ENCODE results near the gene RPS16. TPM values are rescaled to one million over a fixed set of nuclear protein-coding genes. Genes with fewer than 3 reads are reported as not detected.

The RPS16 gene
- total and polyA plus RNA-seq, 9 of the 15 experiments (the other 6 are each of a cell fraction or from before 2014, with no cell fraction given): 82.6 to 3,671 (median 2,204) TPM

DNA sequence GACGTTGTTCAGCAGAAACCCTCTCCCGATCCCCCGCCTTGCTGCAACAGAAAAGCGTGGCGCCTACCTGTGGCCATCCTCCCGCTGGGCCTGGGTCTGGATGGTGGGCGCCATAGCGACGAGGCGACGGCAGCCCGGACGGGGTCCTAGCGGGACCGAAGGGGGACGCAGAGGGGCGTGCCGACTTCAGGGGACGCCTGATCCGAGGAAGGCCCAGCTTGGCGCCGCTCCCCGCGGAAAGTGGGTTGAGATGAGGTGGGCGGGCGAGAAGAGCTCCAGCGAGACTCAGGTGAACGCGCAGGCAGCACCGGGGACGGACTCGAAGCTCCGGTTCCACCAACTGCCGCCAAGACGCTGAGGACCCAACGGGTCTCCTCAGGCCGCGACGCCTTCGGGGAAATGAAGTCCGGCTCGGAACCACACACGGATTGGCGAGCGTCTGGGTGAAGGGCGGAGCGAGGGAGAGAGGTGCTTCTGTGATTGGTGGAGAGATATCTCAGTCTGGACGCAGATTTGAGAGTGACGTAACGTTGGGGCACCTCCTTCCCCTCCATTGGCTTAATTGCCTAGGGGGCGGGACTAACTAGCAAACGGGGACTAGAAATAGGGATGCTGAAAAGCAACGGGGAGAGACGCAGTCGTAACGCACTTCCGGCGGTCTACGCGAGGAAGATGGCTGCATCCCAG is 44.9 kb downstream of the RPS16 start, which contains the start of the genes MED29 and PAF1 (continued):
- no peak for TF ChIP-seq MAFG (tag; conservative IDR thresholded peaks at IDR 0.05)
- TF ChIP-seq KAT2B (IDR thresholded peaks at IDR 0.05; ENCODE audit: low read depth, low read length): no peak
- TF ChIP-seq, protein P1, sequence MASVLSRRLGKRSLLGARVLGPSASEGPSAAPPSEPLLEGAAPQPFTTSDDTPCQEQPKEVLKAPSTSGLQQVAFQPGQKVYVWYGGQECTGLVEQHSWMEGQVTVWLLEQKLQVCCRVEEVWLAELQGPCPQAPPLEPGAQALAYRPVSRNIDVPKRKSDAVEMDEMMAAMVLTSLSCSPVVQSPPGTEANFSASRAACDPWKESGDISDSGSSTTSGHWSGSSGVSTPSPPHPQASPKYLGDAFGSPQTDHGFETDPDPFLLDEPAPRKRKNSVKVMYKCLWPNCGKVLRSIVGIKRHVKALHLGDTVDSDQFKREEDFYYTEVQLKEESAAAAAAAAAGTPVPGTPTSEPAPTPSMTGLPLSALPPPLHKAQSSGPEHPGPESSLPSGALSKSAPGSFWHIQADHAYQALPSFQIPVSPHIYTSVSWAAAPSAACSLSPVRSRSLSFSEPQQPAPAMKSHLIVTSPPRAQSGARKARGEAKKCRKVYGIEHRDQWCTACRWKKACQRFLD (CRISPR knock-in tag; IDR thresholded peaks at IDR 0.05): no peak
- TF ChIP-seq, protein P2, sequence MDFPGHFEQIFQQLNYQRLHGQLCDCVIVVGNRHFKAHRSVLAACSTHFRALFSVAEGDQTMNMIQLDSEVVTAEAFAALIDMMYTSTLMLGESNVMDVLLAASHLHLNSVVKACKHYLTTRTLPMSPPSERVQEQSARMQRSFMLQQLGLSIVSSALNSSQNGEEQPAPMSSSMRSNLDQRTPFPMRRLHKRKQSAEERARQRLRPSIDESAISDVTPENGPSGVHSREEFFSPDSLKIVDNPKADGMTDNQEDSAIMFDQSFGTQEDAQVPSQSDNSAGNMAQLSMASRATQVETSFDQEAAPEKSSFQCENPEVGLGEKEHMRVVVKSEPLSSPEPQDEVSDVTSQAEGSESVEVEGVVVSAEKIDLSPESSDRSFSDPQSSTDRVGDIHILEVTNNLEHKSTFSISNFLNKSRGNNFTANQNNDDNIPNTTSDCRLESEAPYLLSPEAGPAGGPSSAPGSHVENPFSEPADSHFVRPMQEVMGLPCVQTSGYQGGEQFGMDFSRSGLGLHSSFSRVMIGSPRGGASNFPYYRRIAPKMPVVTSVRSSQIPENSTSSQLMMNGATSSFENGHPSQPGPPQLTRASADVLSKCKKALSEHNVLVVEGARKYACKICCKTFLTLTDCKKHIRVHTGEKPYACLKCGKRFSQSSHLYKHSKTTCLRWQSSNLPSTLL (IDR thresholded peaks at IDR 0.05): no peak; the same call in 1 of the 2 replicates
- TF ChIP-seq MTA2 (IDR thresholded peaks at IDR 0.05; ENCODE audit: low read depth): no peak
- TF ChIP-seq MCM5 (IDR thresholded peaks at IDR 0.05; ENCODE audit: low read depth): no peak
- TF ChIP-seq, protein P3, sequence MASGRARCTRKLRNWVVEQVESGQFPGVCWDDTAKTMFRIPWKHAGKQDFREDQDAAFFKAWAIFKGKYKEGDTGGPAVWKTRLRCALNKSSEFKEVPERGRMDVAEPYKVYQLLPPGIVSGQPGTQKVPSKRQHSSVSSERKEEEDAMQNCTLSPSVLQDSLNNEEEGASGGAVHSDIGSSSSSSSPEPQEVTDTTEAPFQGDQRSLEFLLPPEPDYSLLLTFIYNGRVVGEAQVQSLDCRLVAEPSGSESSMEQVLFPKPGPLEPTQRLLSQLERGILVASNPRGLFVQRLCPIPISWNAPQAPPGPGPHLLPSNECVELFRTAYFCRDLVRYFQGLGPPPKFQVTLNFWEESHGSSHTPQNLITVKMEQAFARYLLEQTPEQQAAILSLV (tag; IDR thresholded peaks at IDR 0.05): no peak
- no peak for TF ChIP-seq ILF3 (IDR thresholded peaks at IDR 0.05; ENCODE audit: borderline replicate concordance)
- TF ChIP-seq, protein P4, sequence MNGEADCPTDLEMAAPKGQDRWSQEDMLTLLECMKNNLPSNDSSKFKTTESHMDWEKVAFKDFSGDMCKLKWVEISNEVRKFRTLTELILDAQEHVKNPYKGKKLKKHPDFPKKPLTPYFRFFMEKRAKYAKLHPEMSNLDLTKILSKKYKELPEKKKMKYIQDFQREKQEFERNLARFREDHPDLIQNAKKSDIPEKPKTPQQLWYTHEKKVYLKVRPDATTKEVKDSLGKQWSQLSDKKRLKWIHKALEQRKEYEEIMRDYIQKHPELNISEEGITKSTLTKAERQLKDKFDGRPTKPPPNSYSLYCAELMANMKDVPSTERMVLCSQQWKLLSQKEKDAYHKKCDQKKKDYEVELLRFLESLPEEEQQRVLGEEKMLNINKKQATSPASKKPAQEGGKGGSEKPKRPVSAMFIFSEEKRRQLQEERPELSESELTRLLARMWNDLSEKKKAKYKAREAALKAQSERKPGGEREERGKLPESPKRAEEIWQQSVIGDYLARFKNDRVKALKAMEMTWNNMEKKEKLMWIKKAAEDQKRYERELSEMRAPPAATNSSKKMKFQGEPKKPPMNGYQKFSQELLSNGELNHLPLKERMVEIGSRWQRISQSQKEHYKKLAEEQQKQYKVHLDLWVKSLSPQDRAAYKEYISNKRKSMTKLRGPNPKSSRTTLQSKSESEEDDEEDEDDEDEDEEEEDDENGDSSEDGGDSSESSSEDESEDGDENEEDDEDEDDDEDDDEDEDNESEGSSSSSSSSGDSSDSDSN (IDR thresholded peaks at IDR 0.05; ENCODE audit: borderline replicate concordance in 1 of 2, low read depth in 2 of 2, low read length in 2 of 2): 0 out of 4 replicates have a peak, but pooled peaks of 1 of the 2 experiments have one; percentile 37
- TF ChIP-seq L3MBTL2 (IDR thresholded peaks at IDR 0.05): no peak; the same call in none of the 2 replicates
- 0 out of 2 replicates have a peak, but pooled peaks have one; percentile 58 for TF ChIP-seq CBX1 (IDR thresholded peaks at IDR 0.05; ENCODE audit: low read depth)
- TF ChIP-seq, protein P5, sequence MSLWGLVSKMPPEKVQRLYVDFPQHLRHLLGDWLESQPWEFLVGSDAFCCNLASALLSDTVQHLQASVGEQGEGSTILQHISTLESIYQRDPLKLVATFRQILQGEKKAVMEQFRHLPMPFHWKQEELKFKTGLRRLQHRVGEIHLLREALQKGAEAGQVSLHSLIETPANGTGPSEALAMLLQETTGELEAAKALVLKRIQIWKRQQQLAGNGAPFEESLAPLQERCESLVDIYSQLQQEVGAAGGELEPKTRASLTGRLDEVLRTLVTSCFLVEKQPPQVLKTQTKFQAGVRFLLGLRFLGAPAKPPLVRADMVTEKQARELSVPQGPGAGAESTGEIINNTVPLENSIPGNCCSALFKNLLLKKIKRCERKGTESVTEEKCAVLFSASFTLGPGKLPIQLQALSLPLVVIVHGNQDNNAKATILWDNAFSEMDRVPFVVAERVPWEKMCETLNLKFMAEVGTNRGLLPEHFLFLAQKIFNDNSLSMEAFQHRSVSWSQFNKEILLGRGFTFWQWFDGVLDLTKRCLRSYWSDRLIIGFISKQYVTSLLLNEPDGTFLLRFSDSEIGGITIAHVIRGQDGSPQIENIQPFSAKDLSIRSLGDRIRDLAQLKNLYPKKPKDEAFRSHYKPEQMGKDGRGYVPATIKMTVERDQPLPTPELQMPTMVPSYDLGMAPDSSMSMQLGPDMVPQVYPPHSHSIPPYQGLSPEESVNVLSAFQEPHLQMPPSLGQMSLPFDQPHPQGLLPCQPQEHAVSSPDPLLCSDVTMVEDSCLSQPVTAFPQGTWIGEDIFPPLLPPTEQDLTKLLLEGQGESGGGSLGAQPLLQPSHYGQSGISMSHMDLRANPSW (CRISPR knock-in tag; IDR thresholded peaks at IDR 0.05): peak; percentile 28
- TF ChIP-seq FUS (optimal IDR thresholded peaks at IDR 0.05; ENCODE audit: low read depth, low read length): no peak
- TF ChIP-seq ETV5 (CRISPR knock-in tag; IDR thresholded peaks at IDR 0.05; ENCODE audit: low read depth): peak; percentile 76
- TF ChIP-seq, protein P6, sequence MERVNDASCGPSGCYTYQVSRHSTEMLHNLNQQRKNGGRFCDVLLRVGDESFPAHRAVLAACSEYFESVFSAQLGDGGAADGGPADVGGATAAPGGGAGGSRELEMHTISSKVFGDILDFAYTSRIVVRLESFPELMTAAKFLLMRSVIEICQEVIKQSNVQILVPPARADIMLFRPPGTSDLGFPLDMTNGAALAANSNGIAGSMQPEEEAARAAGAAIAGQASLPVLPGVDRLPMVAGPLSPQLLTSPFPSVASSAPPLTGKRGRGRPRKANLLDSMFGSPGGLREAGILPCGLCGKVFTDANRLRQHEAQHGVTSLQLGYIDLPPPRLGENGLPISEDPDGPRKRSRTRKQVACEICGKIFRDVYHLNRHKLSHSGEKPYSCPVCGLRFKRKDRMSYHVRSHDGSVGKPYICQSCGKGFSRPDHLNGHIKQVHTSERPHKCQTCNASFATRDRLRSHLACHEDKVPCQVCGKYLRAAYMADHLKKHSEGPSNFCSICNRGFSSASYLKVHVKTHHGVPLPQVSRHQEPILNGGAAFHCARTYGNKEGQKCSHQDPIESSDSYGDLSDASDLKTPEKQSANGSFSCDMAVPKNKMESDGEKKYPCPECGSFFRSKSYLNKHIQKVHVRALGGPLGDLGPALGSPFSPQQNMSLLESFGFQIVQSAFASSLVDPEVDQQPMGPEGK (CRISPR knock-in tag; IDR thresholded peaks at IDR 0.05; ENCODE audit: borderline replicate concordance): no peak

Data from K562 (cell line).